ENCODE results near the gene CYP2E1.

DNA sequence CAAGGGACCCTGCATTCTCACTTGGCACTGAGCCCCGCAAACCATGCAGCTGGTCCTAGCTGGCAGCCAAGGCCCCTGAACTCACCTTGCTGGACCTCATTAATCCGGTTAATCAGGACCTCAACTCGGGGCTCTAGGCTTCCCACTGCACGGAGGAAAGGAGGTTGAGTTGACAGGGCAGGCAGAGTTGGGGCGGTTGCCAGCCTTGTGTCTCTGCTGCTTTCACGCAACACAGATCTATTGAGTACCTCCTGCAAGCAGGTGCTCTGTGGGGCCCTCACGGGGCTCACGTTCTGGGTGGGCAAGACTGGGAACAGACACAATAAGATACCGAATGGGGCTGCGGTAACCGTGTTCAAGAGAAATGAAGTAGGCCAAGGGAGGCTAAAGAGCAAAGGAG lies 32.1 kb downstream of the CYP2E1 start:
- TF ChIP-seq POLR2A (IDR thresholded peaks at IDR 0.05) (no peak), CTCF (IDR thresholded peaks at IDR 0.05) (no peak)
